HEK293 (cell line): Measurements from ENCODE around the gene SF3B6.
A peak's percentile ranks its signal among the peaks of the same experiment; 100 is the strongest.

ENCODE experiments used
- KLF7 ChIP-seq: fragments of 450-650 bp; formaldehyde crosslinking; IDR thresholded peaks from 2 replicates; pipeline ENCODE4 v1.5.1; 2016; ENCODE audit warnings: missing biosample characterization, missing genetic modification characterization, borderline replicate concordance
- KLF9 ChIP-seq: fragments of 450-650 bp; formaldehyde crosslinking; IDR thresholded peaks from 2 replicates; pipeline ENCODE4 v1.5.1; 2016; ENCODE audit warnings: missing biosample characterization, missing genetic modification characterization, low read depth
- PRDM6 ChIP-seq: fragments of 450-650 bp; formaldehyde crosslinking; IDR thresholded peaks from 2 replicates; pipeline ENCODE4 v1.5.1; 2017; ENCODE audit warnings: missing biosample characterization, missing genetic modification characterization
- SALL2 ChIP-seq: fragments of 450-650 bp; formaldehyde crosslinking; IDR thresholded peaks from 2 replicates; pipeline ENCODE4 v1.5.0; 2017; ENCODE audit warnings: missing biosample characterization, mild to moderate bottlenecking, missing genetic modification characterization, borderline replicate concordance
- SETDB1 ChIP-seq: IDR thresholded peaks from one replicate; pipeline ENCODE4 v1.6.1; 2017; ENCODE audit warnings: mild to moderate bottlenecking, low read length, moderate library complexity, mixed read lengths; ENCODE audit not compliant: insufficient read length
- WT1 ChIP-seq: fragments of 450-650 bp; formaldehyde crosslinking; IDR thresholded peaks from 2 replicates; pipeline ENCODE4 v1.5.1; 2016; ENCODE audit warnings: missing biosample characterization, missing genetic modification characterization
- YY2 ChIP-seq: fragments of 450-650 bp; formaldehyde crosslinking; IDR thresholded peaks from 2 replicates; pipeline ENCODE4 v1.5.1; 2016; ENCODE audit warnings: missing biosample characterization, missing genetic modification characterization
- ZBTB21 ChIP-seq: fragments of 450-650 bp; formaldehyde crosslinking; IDR thresholded peaks from 2 replicates; pipeline ENCODE4 v1.5.1; 2017; ENCODE audit warnings: missing biosample characterization, missing genetic modification characterization
- ZBTB8A ChIP-seq: fragments of 450-650 bp; formaldehyde crosslinking; IDR thresholded peaks from 2 replicates; pipeline ENCODE4 v1.5.1; 2016; ENCODE audit warnings: missing biosample characterization, missing genetic modification characterization
- ZEB2 ChIP-seq: fragments of 450-650 bp; formaldehyde crosslinking; IDR thresholded peaks from 2 replicates; pipeline ENCODE4 v1.5.1; 2016; ENCODE audit warnings: missing biosample characterization, missing genetic modification characterization
- ZFP3 ChIP-seq: fragments of 450-650 bp; formaldehyde crosslinking; IDR thresholded peaks from 2 replicates; pipeline ENCODE4 v1.5.1; 2016; ENCODE audit warnings: low read depth, missing biosample characterization, missing genetic modification characterization
- ZNF132 ChIP-seq: fragments of 450-650 bp; formaldehyde crosslinking; IDR thresholded peaks from 2 replicates; pipeline ENCODE4 v1.5.1; 2017; ENCODE audit warnings: missing biosample characterization, missing genetic modification characterization, borderline replicate concordance
- ZNF155 ChIP-seq: fragments of 450-650 bp; formaldehyde crosslinking; IDR thresholded peaks from 2 replicates; pipeline ENCODE4 v1.5.1; 2016; ENCODE audit warnings: missing biosample characterization, missing genetic modification characterization
- ZNF174 ChIP-seq: fragments of 450-650 bp; formaldehyde crosslinking; IDR thresholded peaks from 2 replicates; pipeline ENCODE4 v1.5.0; 2017; ENCODE audit warnings: missing biosample characterization, mild to moderate bottlenecking, missing genetic modification characterization
- ZNF175 ChIP-seq: fragments of 450-650 bp; formaldehyde crosslinking; IDR thresholded peaks from 2 replicates; pipeline ENCODE4 v1.5.1; 2016; ENCODE audit warnings: missing biosample characterization, missing genetic modification characterization
- ZNF24 ChIP-seq: fragments of 450-650 bp; formaldehyde crosslinking; IDR thresholded peaks from 2 replicates; pipeline ENCODE4 v1.5.1; 2016; ENCODE audit warnings: missing biosample characterization, missing genetic modification characterization
- ZNF350 ChIP-seq: fragments of 450-650 bp; formaldehyde crosslinking; IDR thresholded peaks from 2 replicates; pipeline ENCODE4 v1.5.0; 2017; ENCODE audit warnings: missing biosample characterization, mild to moderate bottlenecking, missing genetic modification characterization
- ZNF37A ChIP-seq: fragments of 450-650 bp; IDR thresholded peaks from 2 replicates; pipeline ENCODE4 v1.5.1; 2018; ENCODE audit warnings: missing biosample characterization, missing genetic modification characterization
- ZNF391 ChIP-seq: fragments of 450-650 bp; formaldehyde crosslinking; IDR thresholded peaks from 2 replicates; pipeline ENCODE4 v1.5.1; 2016; ENCODE audit warnings: low read depth, missing biosample characterization, missing genetic modification characterization, borderline replicate concordance
- ZNF394 ChIP-seq: fragments of 450-650 bp; formaldehyde crosslinking; IDR thresholded peaks from 2 replicates; pipeline ENCODE4 v1.5.1; 2016; ENCODE audit warnings: missing biosample characterization, missing genetic modification characterization, mild to moderate bottlenecking, moderate library complexity, borderline replicate concordance
- ZNF423 ChIP-seq: fragments of 450-650 bp; formaldehyde crosslinking; IDR thresholded peaks from 2 replicates; pipeline ENCODE4 v1.5.1; 2016; ENCODE audit warnings: missing biosample characterization, missing genetic modification characterization
- ZNF449 ChIP-seq: fragments of 450-650 bp; formaldehyde crosslinking; IDR thresholded peaks from 2 replicates; pipeline ENCODE4 v1.5.1; 2017; ENCODE audit warnings: missing biosample characterization, mild to moderate bottlenecking, missing genetic modification characterization, moderate library complexity
- ZNF48 ChIP-seq: fragments of 450-650 bp; formaldehyde crosslinking; IDR thresholded peaks from 2 replicates; pipeline ENCODE4 v1.5.1; 2016; ENCODE audit warnings: missing biosample characterization, missing genetic modification characterization
- ZNF530 ChIP-seq: fragments of 450-650 bp; formaldehyde crosslinking; IDR thresholded peaks from 2 replicates; pipeline ENCODE4 v1.5.1; 2016; ENCODE audit warnings: low read depth, missing biosample characterization, missing genetic modification characterization
- ZNF558 ChIP-seq: fragments of 450-650 bp; formaldehyde crosslinking; IDR thresholded peaks from 2 replicates; pipeline ENCODE4 v1.5.1; 2016; ENCODE audit warnings: missing biosample characterization, missing genetic modification characterization
- ZNF624 ChIP-seq: fragments of 450-650 bp; formaldehyde crosslinking; IDR thresholded peaks from 2 replicates; pipeline ENCODE4 v1.5.1; 2017; ENCODE audit warnings: missing biosample characterization, missing genetic modification characterization
- ZNF629 ChIP-seq: fragments of 450-650 bp; formaldehyde crosslinking; IDR thresholded peaks from 2 replicates; pipeline ENCODE4 v1.5.1; 2017; ENCODE audit warnings: missing biosample characterization, missing genetic modification characterization
- ZNF654 ChIP-seq: fragments of 450-650 bp; formaldehyde crosslinking; IDR thresholded peaks from 2 replicates; pipeline ENCODE4 v1.5.1; 2016; ENCODE audit warnings: low read depth, missing biosample characterization, missing genetic modification characterization
- ZNF701 ChIP-seq: fragments of 450-650 bp; formaldehyde crosslinking; IDR thresholded peaks from 2 replicates; pipeline ENCODE4 v1.5.1; 2016; ENCODE audit warnings: missing biosample characterization, missing genetic modification characterization
- ZNF843 ChIP-seq: fragments of 450-650 bp; formaldehyde crosslinking; IDR thresholded peaks from 2 replicates; pipeline ENCODE4 v1.5.1; 2016; ENCODE audit warnings: missing biosample characterization, missing genetic modification characterization
- ZSCAN30 ChIP-seq: fragments of 450-650 bp; IDR thresholded peaks from 2 replicates; pipeline ENCODE4 v1.5.1; 2018; ENCODE audit warnings: missing biosample characterization, mild to moderate bottlenecking, missing genetic modification characterization, moderate library complexity
- ZSCAN5A ChIP-seq: fragments of 450-650 bp; formaldehyde crosslinking; IDR thresholded peaks from 2 replicates; pipeline ENCODE4 v1.5.1; 2016; ENCODE audit warnings: missing biosample characterization, missing genetic modification characterization
- TF ChIP-seq, protein P1 (sequence below): fragments of 450-650 bp; formaldehyde crosslinking; IDR thresholded peaks from 2 replicates; pipeline ENCODE4 v1.5.1; 2016; ENCODE audit warnings: missing biosample characterization, missing genetic modification characterization

Gene SF3B6

DNA sequence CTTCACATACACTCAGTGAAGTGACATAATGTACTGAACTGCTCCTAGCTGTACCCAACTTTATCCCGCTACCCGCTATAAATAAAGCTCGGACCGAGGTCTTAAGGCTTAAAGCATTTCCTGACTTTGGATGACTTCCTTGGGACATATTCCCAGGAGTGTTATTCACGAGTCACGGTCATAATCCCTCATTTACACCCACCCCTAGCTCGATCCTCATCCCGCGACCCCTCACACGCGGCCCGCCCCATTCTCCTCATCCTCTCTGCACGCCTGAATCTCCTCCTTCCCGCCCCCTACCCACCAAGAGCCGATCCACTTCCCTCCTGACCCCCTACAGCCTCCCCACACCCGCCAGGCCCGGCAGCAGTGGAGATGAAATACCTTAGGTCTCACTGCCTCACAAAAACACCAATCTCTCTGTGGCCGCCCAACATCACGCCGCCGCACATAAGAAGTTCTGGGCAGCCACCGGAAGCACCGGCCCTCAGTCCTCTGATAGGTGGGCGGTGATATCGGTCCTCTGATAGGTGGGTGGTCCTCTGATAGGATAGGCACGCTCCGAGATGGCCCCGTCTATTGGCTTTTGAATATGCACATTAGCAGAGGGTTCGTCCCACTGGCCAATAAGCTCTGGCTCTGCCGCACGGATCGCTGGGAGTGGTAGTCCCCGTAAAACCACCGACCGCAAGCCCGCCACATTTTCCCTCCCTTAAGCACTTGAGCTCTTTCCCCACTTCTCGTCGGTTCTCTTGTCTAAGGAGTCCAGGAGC lies 29.0 kb downstream of the SF3B6 start, which contains the start of gene WDCP (continued):
- TF ChIP-seq ZNF629 (tag by site-specific recombination), result no peak
- TF ChIP-seq ZFP3, result no peak
- peak; percentile 80 for TF ChIP-seq ZNF449
- no peak for TF ChIP-seq ZNF624 (tag by site-specific recombination)
- TF ChIP-seq ZEB2 (tag by site-specific recombination), result no peak
- peak; percentile 58 for TF ChIP-seq ZNF843 (tag by site-specific recombination)
- TF ChIP-seq ZNF37A (tag by site-specific recombination), result no peak
- no peak for TF ChIP-seq ZNF394
- no peak for TF ChIP-seq ZNF174 (tag by site-specific recombination)
- TF ChIP-seq WT1, result no peak
- TF ChIP-seq ZNF701 (tag by site-specific recombination), result no peak
- no peak for TF ChIP-seq PRDM6
- no peak for TF ChIP-seq ZNF48 (tag by site-specific recombination)
- TF ChIP-seq ZNF423 (tag by site-specific recombination), result no peak
- TF ChIP-seq KLF7 (tag by site-specific recombination), result peak; percentile 20; the same call in 1 of the 2 replicates
- TF ChIP-seq ZBTB8A (tag by site-specific recombination), result no peak
- TF ChIP-seq ZBTB21 (tag by site-specific recombination), result no peak
- no peak for TF ChIP-seq ZNF558
- no peak for TF ChIP-seq ZNF175 (tag by site-specific recombination)
- 0 out of 2 replicates have a peak, but pooled peaks have one; percentile 31 for TF ChIP-seq ZSCAN5A (tag by site-specific recombination)
- TF ChIP-seq YY2 (tag by site-specific recombination), result no peak
- TF ChIP-seq ZNF132 (tag by site-specific recombination), result no peak
- TF ChIP-seq, protein P1, sequence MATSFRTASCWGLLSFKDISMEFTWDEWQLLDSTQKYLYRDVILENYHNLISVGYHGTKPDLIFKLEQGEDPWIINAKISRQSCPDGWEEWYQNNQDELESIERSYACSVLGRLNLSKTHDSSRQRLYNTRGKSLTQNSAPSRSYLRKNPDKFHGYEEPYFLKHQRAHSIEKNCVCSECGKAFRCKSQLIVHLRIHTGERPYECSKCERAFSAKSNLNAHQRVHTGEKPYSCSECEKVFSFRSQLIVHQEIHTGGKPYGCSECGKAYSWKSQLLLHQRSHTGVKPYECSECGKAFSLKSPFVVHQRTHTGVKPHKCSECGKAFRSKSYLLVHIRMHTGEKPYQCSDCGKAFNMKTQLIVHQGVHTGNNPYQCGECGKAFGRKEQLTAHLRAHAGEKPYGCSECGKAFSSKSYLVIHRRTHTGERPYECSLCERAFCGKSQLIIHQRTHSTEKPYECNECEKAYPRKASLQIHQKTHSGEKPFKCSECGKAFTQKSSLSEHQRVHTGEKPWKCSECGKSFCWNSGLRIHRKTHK, result no peak
- no peak for TF ChIP-seq SALL2
- TF ChIP-seq ZNF391 (tag by site-specific recombination), result peak; percentile 73; the same call in 1 of the 2 replicates
- TF ChIP-seq KLF9 (tag by site-specific recombination), result peak; percentile 57; the same call in 1 of the 2 replicates
- TF ChIP-seq ZNF24 (tag by site-specific recombination), result no peak
- no peak for TF ChIP-seq ZNF530 (tag by site-specific recombination)
- TF ChIP-seq ZSCAN30 (tag by site-specific recombination), result no peak
- TF ChIP-seq SETDB1, result no peak
- TF ChIP-seq ZNF654, result no peak
- no peak for TF ChIP-seq ZNF155
- no peak for TF ChIP-seq ZNF350 (tag by site-specific recombination)
